HepG2 (cell line): ENCODE results near the gene KLC4. TPM values are rescaled to one million over a fixed set of nuclear protein-coding genes. Genes with fewer than 3 reads are reported as not detected.

ENCODE experiments used
- ATAC-seq: fragments of 200-7000 bp; cut with Tn5 transposase; 3 replicates; pipeline ENCODE4 v1.9.1; 2020; ENCODE audit warnings: mild to moderate bottlenecking, moderate library complexity
- BruUV-seq: library from RNA; stranded (reverse); fragments of 400-500 nt; replicated peaks from 2 replicates; lab custom pipeline; 2021; lab: Mats Ljungman, UMichigan
- CTCF ChIA-PET: fragments of 300-600 bp; formaldehyde crosslinking; extraction: SDS; loops from one replicate; lab custom pipeline; 2021; ENCODE audit warnings: low total read pairs, inconsistent platforms, low intra/inter-chr PET ratio; lab: Yijun Ruan, JAX
- POLR2A ChIA-PET: fragments of 350-600 bp; sonication (Branson Sonifier 250); formaldehyde crosslinking; loops from one replicate; lab custom pipeline; 2020; ENCODE audit warnings: antibody characterized with exemption, inconsistent platforms; lab: Yijun Ruan, JAX
- DNase-seq: peaks from one replicate; pipeline ENCODE4 v3.0.0-alpha.2; 2015; ENCODE audit warnings: low spot score
- FAIRE-seq: peaks from 3 replicates; lab custom pipeline; 2011; peaks lifted over from hg19 to GRCh38; lab: Jason Lieb, UNC
- H2AFZ ChIP-seq: one replicate; pipeline ENCODE4 v1.6.1; 2011; ENCODE audit warnings: low read length, inconsistent platforms
- H3K27ac ChIP-seq: fragments of 300-600 bp; 3 replicates; pipeline ENCODE4 v1.8.0; 2011; ENCODE audit warnings: mixed run types, mild to moderate bottlenecking, mixed read lengths, low read length, inconsistent platforms; ENCODE audit not compliant: insufficient read depth; ENCODE audit errors: extremely low read length
- H3K27me3 ChIP-seq, 2 experiments: fragments of 200-600 bp in 1 of 2; 2 replicates in 1 of 2; 3 replicates in 1 of 2; pipeline versions ENCODE4 v1.6.0 to v1.8.0; 2011; ENCODE audit warnings: low read length in 2 of 2, mild to moderate bottlenecking in 2 of 2, moderate library complexity in 2 of 2, inconsistent platforms in 1 of 2; ENCODE audit not compliant: insufficient read depth in 2 of 2, control insufficient read depth in 1 of 2
- H3K36me3 ChIP-seq, 2 experiments: fragments of 200-600 bp in 1 of 2; replicated peaks in 1 of 2; 2 replicates in 1 of 2; 3 replicates in 1 of 2; pipeline versions ENCODE4 v1.5.1 to v1.8.0; 2011; ENCODE audit warnings: low read length in 2 of 2, inconsistent platforms in 1 of 2; ENCODE audit not compliant: insufficient read depth in 2 of 2, control insufficient read depth in 1 of 2
- H3K4me1 ChIP-seq: 2 replicates; pipeline ENCODE4 v1.5.1; 2012; ENCODE audit warnings: low read length, inconsistent platforms; ENCODE audit not compliant: insufficient read depth
- H3K4me2 ChIP-seq: 2 replicates; pipeline ENCODE4 v1.6.0; 2011; ENCODE audit warnings: low read depth, low read length, inconsistent platforms
- H3K4me3 ChIP-seq, 3 experiments: fragments of 200-600 bp in 1 of 3; sonication (generic), shearing (Covaris generic) in 1 of 3; replicated peaks in 1 of 3; 2 replicates each; pipeline ENCODE4 v1.5.1; 2011 to 2016; ENCODE audit warnings: low read length in 3 of 3, inconsistent platforms in 2 of 3, low read depth in 2 of 3, mild to moderate bottlenecking in 2 of 3, control low read depth in 1 of 3, mixed read lengths in 1 of 3; ENCODE audit not compliant: insufficient read depth in 1 of 3
- H3K79me2 ChIP-seq: one replicate; pipeline ENCODE4 v1.6.1; 2011; ENCODE audit warnings: low read length, inconsistent platforms; ENCODE audit not compliant: insufficient read depth
- H3K9ac ChIP-seq: 2 replicates; pipeline ENCODE4 v1.6.0; 2011; ENCODE audit warnings: mild to moderate bottlenecking, low read depth, low read length, inconsistent platforms; ENCODE audit not compliant: insufficient read depth
- H3K9me3 ChIP-seq: 2 replicates; pipeline ENCODE4 v1.5.1; 2012; ENCODE audit warnings: mild to moderate bottlenecking, low read length
- H4K20me1 ChIP-seq: 2 replicates; pipeline ENCODE4 v1.6.0; 2011; ENCODE audit warnings: inconsistent platforms, mild to moderate bottlenecking, low read length, moderate library complexity; ENCODE audit not compliant: insufficient read depth
- CAMTA2 ChIP-seq: sonication (generic); formaldehyde crosslinking; IDR thresholded peaks from 2 replicates; pipeline ENCODE4 v1.4.0; 2020; ENCODE audit warnings: mild to moderate bottlenecking, missing genetic modification reagents, borderline replicate concordance
- DZIP1 ChIP-seq: sonication (generic); formaldehyde crosslinking; IDR thresholded peaks from 2 replicates; pipeline ENCODE4 v1.5.0; 2020; ENCODE audit warnings: mild to moderate bottlenecking, missing genetic modification reagents
- NFE2L2 ChIP-seq: fragments of 150-350 bp; IDR thresholded peaks from 2 replicates; pipeline ENCODE4 v1.6.1; 2014; ENCODE audit warnings: low read length
- POLR2A ChIP-seq, 2 experiments: IDR thresholded peaks; 2 replicates each; pipeline ENCODE4 v1.6.1; 2011; ENCODE audit warnings: low read depth in 2 of 2, low read length in 2 of 2, mild to moderate bottlenecking in 1 of 2, moderate library complexity in 1 of 2; ENCODE audit not compliant: insufficient read depth in 1 of 2
- ZKSCAN1 ChIP-seq: fragments of 150-350 bp; IDR thresholded peaks from 2 replicates; pipeline ENCODE4 v1.6.1; 2014; ENCODE audit warnings: low read length
- ZNF484 ChIP-seq: sonication (generic); formaldehyde crosslinking; IDR thresholded peaks from 2 replicates; pipeline ENCODE4 v1.5.1; 2020; ENCODE audit warnings: mild to moderate bottlenecking, low read depth, missing genetic modification reagents, borderline replicate concordance
- ZNF660 ChIP-seq: sonication (generic); formaldehyde crosslinking; IDR thresholded peaks from 2 replicates; pipeline ENCODE4 v1.5.1; 2020; ENCODE audit warnings: mild to moderate bottlenecking, low read depth, missing genetic modification reagents, borderline replicate concordance
- ZSCAN29 ChIP-seq: sonication (generic); formaldehyde crosslinking; conservative IDR thresholded peaks from 2 replicates; pipeline ENCODE4 v1.4.0; 2020; ENCODE audit warnings: mild to moderate bottlenecking, missing genetic modification reagents
- WGBS: methylation state at CpG from one replicate; pipeline ENCODE4 v1.1.6; 2017; ENCODE audit warnings: low lambda C conversion rate; 5-methylcytosine and 5-hydroxymethylcytosine counted together
- in situ Hi-C: cut with HindIII; loops from 2 replicates; pipeline ENCODE4 v1.10.0; 2017; ENCODE audit warnings: low pct_unique_long_range_greater_than_20kb; ENCODE audit not compliant: extremely low pct_ligation_motif_present
- intact Hi-C: fragments of 100-400 bp; cut with micrococcal nuclease; formaldehyde crosslinking; loops from one replicate; pipeline ENCODE4 v1.10.0; 2022; ENCODE audit not compliant: unreplicated experiment
- polyA plus RNA-seq, 8 experiments: library from polyadenylated mRNA; depleted of rRNA in 3 of 8; stranded (reverse) in 7 of 8; unstranded in 1 of 8; fragments of >200 nt; fragmentation: Illumina TruSeq in 4 of 8; extraction: Trizol in 4 of 8; gene quantifications; 2 replicates each; pipeline versions ENCODE4 v1.2.1 to v1.2.3, GENCODE V29; 2011 to 2016; ENCODE audit warnings: low read depth in 4 of 8, missing spikeins in 1 of 8, mixed read lengths in 1 of 8; ENCODE audit not compliant: insufficient read depth in 1 of 8
- total RNA-seq, 5 experiments: library from RNA; depleted of rRNA; stranded (reverse); fragments of >200 nt; fragmentation: Illumina TruSeq; extraction: Trizol; gene quantifications; 2 replicates each; pipeline ENCODE4 v1.2.3, GENCODE V29; 2016; ENCODE audit warnings: low read depth in 1 of 5

The KLC4 gene
- total and polyA plus RNA-seq, 2 of the 13 experiments (the other 11 are each of a cell fraction or from before 2014, with no cell fraction given), result 45.4 to 70.4 TPM

GRCh38 chr6:43037197-43037596 is 22.2 kb upstream of the KLC4 start:
- no peak overlapping the region for H3K27ac ChIP-seq
- H4K20me1 ChIP-seq, result peaks cover 3% of the 10 kb centered on the region; the same call in 1 of the 2 replicates
- H3K9ac ChIP-seq, result no peak overlapping the region
- no peak for TF ChIP-seq ZNF660
- no peak for TF ChIP-seq ZNF484
- TF ChIP-seq ZKSCAN1, result no peak
- TF ChIP-seq NFE2L2, result no peak
- TF ChIP-seq CAMTA2 (CRISPR knock-in tag), result no peak
- peak; percentile 33 to 41; a peak in 3 of 4 replicates for TF ChIP-seq POLR2A (IDR thresholded peaks at IDR 0.05; ENCODE audit: insufficient read depth in 1 of 2, low read depth in 2 of 2, low read length in 2 of 2)
- 0 out of 2 replicates have a peak, but pooled peaks have one; percentile 31 for TF ChIP-seq DZIP1 (CRISPR knock-in tag)
- no peak for TF ChIP-seq ZSCAN29 (CRISPR knock-in tag)
- DNase-seq (no peak), ATAC-seq (0 out of 3 replicates have a peak, but pooled peaks have one; percentile 5), FAIRE-seq (no peak)
- H3K4me3 ChIP-seq, result no peak overlapping the region
- H3K4me2 ChIP-seq, result no peak overlapping the region
- peaks cover 31 to 60% of the 10 kb centered on the region in 2 experiments for H3K36me3 ChIP-seq
- POLR2A ChIA-PET, result interaction anchor here (1.2 to 3.6 kb wide), 3 partner anchors 17 to 50 kb away, joined by 3 to 19 read pairs (median 3); partner anchors contain the start of genes CUL7, KLC4 and MRPL2
- no peaks in the 10 kb centered on the region for H3K27me3 ChIP-seq
- no peak overlapping the region for H2AFZ ChIP-seq
- BruUV-seq, result no TSS peak
- intact Hi-C loops (no loop called here), in situ Hi-C loops (no loop called here)
- CTCF ChIA-PET, result no interaction called here
- 93% methylated on average over 5 of the region's 5 CpGs for WGBS
- H3K79me2 ChIP-seq, result no peaks in the 10 kb centered on the region
- no peaks in the 10 kb centered on the region for H3K9me3 ChIP-seq
- H3K4me1 ChIP-seq, result peaks cover 12% of the 10 kb centered on the region
